CD4-positive, CD25-positive, alpha-beta regulatory T cell (primary cell): ENCODE measurements around the gene BYSL. TPM values are rescaled to one million over a fixed set of nuclear protein-coding genes. Genes with fewer than 3 reads are reported as not detected.
"Not testable (repeated sequence)": the region's sequence is repeated elsewhere in the genome, so short reads cannot be mapped to it uniquely, and the experiment has no call there.

ENCODE experiments used
- ATAC-seq, 2 donors: fragments of 150-1000 bp; cut with Tn5 transposase; one replicate each; pipeline ENCODE4 v1.10.0; 2021; ENCODE audit warnings: low read depth in 2 of 2, moderate number of reproducible peaks in 2 of 2, moderate library complexity in 1 of 2
- DNase-seq, 3 donors: peaks; one replicate each; pipeline versions ENCODE4 v3.0.0 to v3.0.0-alpha.2; 2012 to 2022; ENCODE audit warnings: mixed read lengths in 1 of 3
- H3K27ac ChIP-seq: one replicate; pipeline ENCODE4 v1.7.0; 2013; ENCODE audit warnings: mild to moderate bottlenecking, low read length; ENCODE audit not compliant: insufficient read depth, poor library complexity, severe bottlenecking
- H3K27me3 ChIP-seq: one replicate; pipeline ENCODE4 v1.7.0; 2013; ENCODE audit warnings: low read length; ENCODE audit not compliant: control insufficient read depth, insufficient read depth
- H3K36me3 ChIP-seq: one replicate; pipeline ENCODE4 v1.7.0; 2013; ENCODE audit warnings: mild to moderate bottlenecking, low read length, moderate library complexity; ENCODE audit not compliant: control insufficient read depth, insufficient read depth
- H3K4me1 ChIP-seq: 2 replicates; pipeline ENCODE4 v1.7.0; 2013; ENCODE audit warnings: mild to moderate bottlenecking, low read length; ENCODE audit not compliant: insufficient read depth, control insufficient read depth, poor library complexity, severe bottlenecking
- H3K4me3 ChIP-seq: one replicate; pipeline ENCODE4 v1.7.0; 2013; ENCODE audit warnings: low read depth, mild to moderate bottlenecking, low read length, moderate library complexity
- H3K9me3 ChIP-seq, 2 experiments: 1 replicate in 1 of 2; 2 replicates in 1 of 2; pipeline ENCODE4 v1.7.0; 2013; ENCODE audit warnings: low read length in 2 of 2, mild to moderate bottlenecking in 1 of 2, moderate library complexity in 1 of 2; ENCODE audit not compliant: control insufficient read depth in 2 of 2
- H3K27ac Mint-ChIP-seq, 3 donors: one replicate each; pipeline ENCODE4 v1.8.0; 2020 to 2022; ENCODE audit warnings: mild to moderate bottlenecking in 3 of 3, mixed read lengths in 3 of 3, moderate library complexity in 2 of 3
- H3K27me3 Mint-ChIP-seq: one replicate; pipeline ENCODE4 v1.8.0; 2022; ENCODE audit warnings: mild to moderate bottlenecking, mixed read lengths
- H3K36me3 Mint-ChIP-seq: one replicate; pipeline ENCODE4 v1.8.0; 2020; ENCODE audit warnings: mixed read lengths
- H3K4me1 Mint-ChIP-seq, 4 donors: one replicate each; pipeline ENCODE4 v1.8.0; 2020 to 2022; ENCODE audit warnings: mixed read lengths in 4 of 4, mild to moderate bottlenecking in 1 of 4
- H3K4me3 Mint-ChIP-seq, 4 donors: one replicate each; pipeline ENCODE4 v1.8.0; 2020 to 2022; ENCODE audit warnings: mild to moderate bottlenecking in 4 of 4, mixed read lengths in 4 of 4, moderate library complexity in 3 of 4
- H3K9me3 Mint-ChIP-seq, 7 donors: one replicate each; pipeline ENCODE4 v1.8.0; 2020 to 2022; ENCODE audit warnings: mixed read lengths in 7 of 7, mild to moderate bottlenecking in 3 of 7, moderate library complexity in 2 of 7
- polyA plus RNA-seq, 4 donors: library from polyadenylated mRNA; unstranded; fragments of 300-500 nt; fragmentation: Illumina TruSeq; gene quantifications; one replicate each; pipeline ENCODE4 v1.2.3, GENCODE V29; 2021
- total RNA-seq: library from RNA; stranded (reverse); gene quantifications from one replicate; pipeline ENCODE4 v1.2.3, GENCODE V29; 2022

The BYSL gene
- total and polyA plus RNA-seq, 5 donors from 2014 or later: 1.8 to 7.6 (median 5.8) TPM

DNA sequence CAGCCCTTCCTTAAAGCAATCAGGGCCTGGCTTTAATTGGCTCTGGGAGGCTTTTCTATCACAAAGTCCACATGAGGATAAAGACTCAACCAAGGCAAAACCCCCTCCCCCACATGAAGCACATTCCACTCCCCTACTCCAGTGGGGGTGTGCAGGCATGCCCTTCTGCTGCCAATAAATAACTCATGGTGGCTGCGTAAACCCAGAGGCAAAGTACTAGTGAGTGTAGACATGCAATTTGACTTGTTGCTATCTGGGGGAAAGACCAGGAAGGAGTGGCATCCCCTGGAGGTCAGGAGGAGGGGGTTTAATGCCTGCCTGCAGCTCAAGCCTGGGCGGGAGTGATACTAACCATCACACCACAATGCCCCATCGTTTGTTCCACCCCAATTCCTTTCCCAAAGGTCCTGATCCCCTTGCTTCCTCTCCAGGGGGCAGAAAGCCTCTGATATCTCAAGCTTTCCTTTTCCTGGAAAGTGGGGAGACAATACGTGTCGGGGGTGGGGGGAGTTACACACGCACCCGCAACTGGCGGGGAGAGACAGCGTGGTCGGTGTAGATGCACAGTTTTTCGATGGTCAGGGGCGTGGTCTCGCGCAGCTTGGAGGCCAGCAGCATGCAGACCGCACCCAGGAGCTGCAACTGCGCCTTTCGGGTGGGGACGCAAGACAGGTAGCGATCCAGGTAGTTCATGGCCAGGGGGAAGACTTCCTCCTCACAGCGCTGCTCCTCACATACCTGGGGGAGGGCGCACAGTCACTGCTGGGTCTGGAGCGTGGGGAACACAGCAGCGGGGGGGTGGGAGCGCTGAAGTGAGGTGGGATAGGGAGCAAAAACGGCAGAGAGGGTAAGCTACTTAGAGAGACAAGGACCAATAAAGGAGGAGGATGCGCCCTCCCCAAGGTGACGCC, 18.8 kb downstream of the BYSL start:
- Histone ChIP-seq H3K4me3 (peak overlapping the region; percentile 59), H3K9me3 (no peaks in the 10 kb centered on the region), H3K27me3 (no peaks in the 10 kb centered on the region), H3K27ac (peak overlapping the region; percentile 76), H3K4me1 (peaks cover 65% of the 10 kb centered on the region), H3K36me3 (peaks cover 18% of the 10 kb centered on the region)
- Mint-ChIP-seq H3K4me3 (peak overlapping the region; percentile 93 to 98 (median 95)), H3K36me3 (peaks cover 8% of the 10 kb centered on the region), H3K4me1 (peaks cover 27 to 73% (median 52%) of the 10 kb centered on the region in 4 donors), H3K9me3 (no peaks in the 10 kb centered on the region), H3K27me3 (no peaks in the 10 kb centered on the region), H3K27ac (peak overlapping the region; percentile 79 to 99 (median 92))
- DNase-seq (peak in 2 of 3 donors; percentile 16 to 73), ATAC-seq (no peak)

- Mint-ChIP-seq H3K4me3 (peak overlapping the region; percentile 93 to 98 (median 95)), H3K36me3 (peaks cover 8% of the 10 kb centered on the region), H3K4me1 (peaks cover 27 to 68% (median 49%) of the 10 kb centered on the region in 4 donors), H3K27me3 (no peaks in the 10 kb centered on the region), H3K9me3 (no peaks in the 10 kb centered on the region), H3K27ac (peak overlapping the region; percentile 79 to 96 (median 92))
- H3K9me3 ChIP-seq: no peaks in the 10 kb centered on the region
- H3K36me3 ChIP-seq: peaks cover 10% of the 10 kb centered on the region
- no peaks in the 10 kb centered on the region for H3K27me3 ChIP-seq
- DNase-seq (peak; percentile 43 to 83 (median 62)), ATAC-seq (peak in 1 of 2 donors; percentile 15)
- H3K4me3 ChIP-seq: peak overlapping the region; percentile 74
- peak overlapping the region; percentile 76 for H3K27ac ChIP-seq
- peaks cover 60% of the 10 kb centered on the region for H3K4me1 ChIP-seq
Observed at GRCh38 chr6:41940759-41941279, 19.5 kb downstream of the BYSL start.

- peak within 1 kb of the TSS; percentile 93 to 98 (median 95) for H3K4me3 Mint-ChIP-seq
- peak within 1 kb of the TSS; percentile 80 for H3K4me3 ChIP-seq
Observed at GRCh38 chr6:41941280-41942066, 20.2 kb downstream of the BYSL start, which contains the start of gene CCND3. Gene CCND3 (minus strand): TSS chr6:41941808. CDS start chr6:41941649, 159 bp downstream.

DNA sequence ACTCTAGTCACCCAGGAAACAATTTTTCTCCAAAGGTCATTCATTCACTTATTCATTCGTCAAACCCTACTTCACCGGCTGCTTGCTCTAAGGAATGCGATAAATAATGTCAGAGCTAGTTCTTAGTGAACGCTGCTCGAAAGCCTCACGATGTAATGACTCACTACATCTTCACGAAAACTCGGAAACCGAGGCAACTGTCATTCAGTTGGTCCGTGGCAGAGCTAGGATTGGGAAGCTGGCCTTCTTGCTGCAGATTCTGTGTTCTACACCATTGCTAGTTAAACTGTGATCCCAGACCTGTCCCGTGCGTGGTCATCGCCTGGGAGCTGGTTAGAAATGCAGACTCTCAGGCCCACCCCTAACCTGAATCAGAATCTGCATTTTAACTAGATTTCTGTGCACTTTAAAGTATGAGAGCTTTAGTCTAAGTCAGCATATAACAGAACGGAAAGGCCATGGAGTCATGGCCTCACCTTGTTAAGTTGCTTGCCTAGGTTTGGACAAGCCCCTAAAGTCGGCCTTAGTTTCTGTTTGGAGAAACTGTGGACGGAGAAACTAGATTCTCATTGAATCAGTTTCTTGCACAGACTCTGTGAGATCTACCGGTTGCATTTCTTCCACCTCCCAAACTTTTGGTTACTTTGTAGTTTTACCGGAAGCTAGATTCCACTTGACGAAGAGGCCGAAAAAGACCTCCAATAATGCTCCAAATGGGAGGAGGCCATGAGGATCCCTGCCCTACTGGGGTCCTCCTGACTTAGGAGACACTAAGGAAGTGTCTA, 21.0 kb downstream of the BYSL start:
- H3K4me1 ChIP-seq: peaks cover 46% of the 10 kb centered on the region
- DNase-seq (peak in 2 of 3 donors; percentile 23 to 43), ATAC-seq (peak; percentile 16 to 22)
- Mint-ChIP-seq H3K27ac (peak overlapping the region; percentile 88 to 89 (median 88)), H3K4me1 (peaks cover 23 to 61% (median 38%) of the 10 kb centered on the region in 4 donors), H3K27me3 (no peaks in the 10 kb centered on the region), H3K36me3 (peaks cover 3% of the 10 kb centered on the region), H3K4me3 (peak overlapping the region; percentile 90 to 95 (median 91)), H3K9me3 (no peaks in the 10 kb centered on the region)
- peaks cover under 1% of the 10 kb centered on the region for H3K36me3 ChIP-seq
- H3K27ac ChIP-seq: peak overlapping the region; percentile 76
- peak overlapping the region; percentile 80 for H3K4me3 ChIP-seq
- no peaks in the 10 kb centered on the region for H3K9me3 ChIP-seq
- no peaks in the 10 kb centered on the region for H3K27me3 ChIP-seq

More at GRCh38 chr6:41941280-41942066, 20.2 kb downstream of the BYSL start, which contains the start of gene CCND3:
- H3K27ac Mint-ChIP-seq: peak within 1 kb of the TSS; percentile 88 to 96 (median 92)
- H3K36me3 ChIP-seq: peaks cover 8% of the 10 kb centered on the region
- peak; percentile 78 to 80 for ATAC-seq
- no peaks in the 10 kb centered on the region for H3K27me3 ChIP-seq
- H3K36me3 Mint-ChIP-seq: peaks cover 6% of the 10 kb centered on the region
- H3K27me3 Mint-ChIP-seq: no peaks in the 10 kb centered on the region
- peaks cover 54% of the 10 kb centered on the region for H3K4me1 ChIP-seq
- DNase-seq: peak; percentile 78 to 93 (median 81)
- H3K4me1 Mint-ChIP-seq: peaks cover 24 to 65% (median 44%) of the 10 kb centered on the region in 4 donors
- H3K9me3 ChIP-seq: no peaks in the 10 kb centered on the region
- peak within 1 kb of the TSS; percentile 76 for H3K27ac ChIP-seq
- no peaks in the 10 kb centered on the region for H3K9me3 Mint-ChIP-seq

DNA sequence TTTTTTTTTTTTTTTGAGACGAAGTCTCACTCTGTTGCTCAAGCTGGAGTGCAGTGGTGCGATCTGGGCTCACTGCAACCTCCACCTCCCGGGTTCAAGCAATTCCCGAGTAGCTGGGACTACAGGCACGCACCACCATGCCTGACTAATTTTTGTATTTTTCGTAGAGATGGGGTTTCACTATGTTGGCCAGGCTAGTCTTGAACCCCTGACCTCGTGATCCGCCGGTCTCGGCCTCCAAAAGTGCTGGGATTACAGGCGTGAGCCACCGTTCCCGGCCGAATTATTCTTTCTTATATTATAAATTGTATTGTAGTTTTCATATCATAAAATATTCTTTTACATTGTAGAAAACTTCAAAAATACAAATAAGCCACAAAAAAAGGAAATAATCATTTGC, 21.6 kb downstream of the BYSL start:
- not testable (repeated sequence) for H3K36me3 ChIP-seq, H3K9me3 ChIP-seq, ATAC-seq, H3K27me3 Mint-ChIP-seq, H3K9me3 Mint-ChIP-seq, H3K27me3 ChIP-seq, H3K36me3 Mint-ChIP-seq, H3K4me3 ChIP-seq, DNase-seq
- H3K27ac ChIP-seq: peak overlapping the region; percentile 76
- H3K27ac Mint-ChIP-seq: peak overlapping the region in 2 of 3 donors; percentile 88 to 89
- H3K4me3 Mint-ChIP-seq: peak overlapping the region in 2 of 4 donors; percentile 90 to 95
- peaks cover 40% of the 10 kb centered on the region for H3K4me1 ChIP-seq
- H3K4me1 Mint-ChIP-seq: peaks cover 22 to 61% (median 37%) of the 10 kb centered on the region in 4 donors

DNA sequence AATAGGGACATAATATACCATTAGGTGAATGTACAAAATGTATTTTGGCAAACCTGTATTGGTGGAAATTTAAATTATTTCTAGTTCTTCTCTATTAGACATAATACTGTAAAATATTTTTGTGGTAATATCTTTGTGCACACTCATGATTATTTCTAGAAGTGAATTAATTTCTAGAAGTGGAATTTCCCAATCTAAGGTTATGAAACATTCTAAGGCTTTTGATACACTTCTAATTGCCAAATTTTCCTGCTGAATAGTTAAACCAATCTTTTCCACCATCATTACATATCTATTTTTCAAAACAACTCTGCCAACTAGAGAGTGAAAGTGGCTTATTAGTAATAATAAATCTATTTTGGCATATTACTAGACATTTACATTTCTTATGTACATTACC, 22.2 kb downstream of the BYSL start:
- Mint-ChIP-seq H3K36me3 (peaks cover 8% of the 10 kb centered on the region), H3K4me3 (no peak overlapping the region), H3K27me3 (no peaks in the 10 kb centered on the region), H3K9me3 (no peaks in the 10 kb centered on the region), H3K4me1 (peaks cover 22 to 58% (median 36%) of the 10 kb centered on the region in 4 donors), H3K27ac (peak overlapping the region in 1 of 3 donors; percentile 56)
- no peaks in the 10 kb centered on the region for H3K36me3 ChIP-seq
- peaks cover 34% of the 10 kb centered on the region for H3K4me1 ChIP-seq
- H3K27ac ChIP-seq: peak overlapping the region; percentile 57
- no peak overlapping the region for H3K4me3 ChIP-seq
- H3K9me3 ChIP-seq: no peaks in the 10 kb centered on the region
- ATAC-seq (no peak), DNase-seq (no peak)
- no peaks in the 10 kb centered on the region for H3K27me3 ChIP-seq
